GM18498 (cell line): ENCODE results near the gene CEACAM1.
"Not testable (repeated sequence)": the region's sequence is repeated elsewhere in the genome, so short reads cannot be mapped to it uniquely, and the experiment has no call there.

Experiments used
- ATAC-seq: cut with Tn5 transposase; IDR thresholded peaks from one replicate; pipeline ENCODE4 v1.9.1; 2021; ENCODE audit warnings: mild to moderate bottlenecking, moderate library complexity; ENCODE audit not compliant: unreplicated experiment

Gene CEACAM1

GRCh38 chr19:42512743-42513304 is 15.5 kb downstream of the CEACAM1 start:
- ATAC-seq = no peak

- no peak for ATAC-seq
These were observed 16.1 kb downstream of the CEACAM1 start for GRCh38 chr19:42512130-42512636.

DNA sequence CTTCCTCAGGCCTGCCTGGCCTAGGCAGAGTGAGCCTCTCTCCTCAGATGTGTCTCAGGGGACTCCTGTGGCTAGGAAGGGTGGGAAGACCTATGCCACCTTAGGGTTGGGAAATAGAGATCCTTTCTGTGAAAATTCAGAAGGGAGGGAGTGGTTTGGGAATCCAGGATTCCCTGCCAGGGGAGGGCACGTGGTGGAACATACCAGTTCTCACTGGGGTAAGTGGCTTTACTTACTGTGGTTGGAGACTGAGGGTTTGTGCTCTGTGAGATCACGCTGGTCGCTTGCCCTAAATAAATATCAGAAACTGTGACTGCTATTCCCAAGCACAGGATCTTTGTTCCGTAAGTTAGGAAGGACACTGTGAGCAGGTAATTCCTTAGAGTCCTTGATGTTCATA is 16.9 kb downstream of the CEACAM1 start:
- no peak for ATAC-seq

- ATAC-seq = no peak
These were observed 19.3 kb downstream of the CEACAM1 start for GRCh38 chr19:42508892-42509444.

DNA sequence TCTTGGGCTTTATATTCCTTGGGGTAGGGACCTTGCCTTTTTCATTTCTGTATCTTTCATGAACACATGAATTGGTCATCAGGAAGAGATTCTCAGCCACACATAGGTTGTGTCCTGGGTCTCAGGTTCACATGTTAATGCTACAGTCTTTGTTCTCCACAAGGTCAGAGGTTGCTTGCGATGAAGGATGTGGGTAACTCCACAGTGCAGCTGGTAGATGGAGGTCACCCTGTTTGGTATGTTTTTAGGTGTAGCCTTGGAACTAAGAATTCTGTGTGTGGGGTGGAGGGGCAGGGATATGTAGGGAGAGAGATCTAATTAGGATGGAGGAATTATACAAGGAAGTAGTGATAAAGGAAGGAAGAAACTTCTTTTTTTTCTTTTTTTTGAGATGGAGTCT is 23.2 kb downstream of the CEACAM1 start:
- ATAC-seq = no peak

- no peak for ATAC-seq
These were observed 26.5 kb downstream of the CEACAM1 start for GRCh38 chr19:42501733-42502132.

DNA sequence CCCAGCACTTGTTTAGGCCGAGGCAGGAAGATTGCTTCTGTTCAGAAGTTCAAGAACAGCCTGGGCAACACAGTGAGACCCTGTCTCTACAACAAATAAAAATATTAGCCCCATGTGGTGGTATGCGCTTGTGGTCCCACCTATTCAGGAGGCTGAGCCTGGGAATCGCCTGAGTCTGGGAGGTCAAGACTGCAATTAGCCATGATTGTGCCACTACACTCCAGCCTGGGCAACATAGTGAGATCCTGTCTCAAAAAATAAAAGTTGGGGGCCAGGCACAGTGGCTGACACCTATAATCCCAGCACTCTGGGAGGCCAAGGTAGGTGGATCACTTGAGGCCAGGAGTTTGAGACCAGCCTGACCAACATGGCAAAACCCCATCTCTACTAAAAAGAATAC is 27.0 kb downstream of the CEACAM1 start:
- not testable (repeated sequence) for ATAC-seq

- no peak for ATAC-seq
These were observed 30.0 kb downstream of the CEACAM1 start for GRCh38 chr19:42498169-42498757.

GRCh38 chr19:42497492-42498168 is 30.7 kb downstream of the CEACAM1 start:
- peak; percentile 77 for ATAC-seq

- ATAC-seq = no peak
These were observed 31.7 kb downstream of the CEACAM1 start for GRCh38 chr19:42496460-42497133.

GRCh38 chr19:42495663-42496062 is 32.6 kb downstream of the CEACAM1 start:
- ATAC-seq = no peak

DNA sequence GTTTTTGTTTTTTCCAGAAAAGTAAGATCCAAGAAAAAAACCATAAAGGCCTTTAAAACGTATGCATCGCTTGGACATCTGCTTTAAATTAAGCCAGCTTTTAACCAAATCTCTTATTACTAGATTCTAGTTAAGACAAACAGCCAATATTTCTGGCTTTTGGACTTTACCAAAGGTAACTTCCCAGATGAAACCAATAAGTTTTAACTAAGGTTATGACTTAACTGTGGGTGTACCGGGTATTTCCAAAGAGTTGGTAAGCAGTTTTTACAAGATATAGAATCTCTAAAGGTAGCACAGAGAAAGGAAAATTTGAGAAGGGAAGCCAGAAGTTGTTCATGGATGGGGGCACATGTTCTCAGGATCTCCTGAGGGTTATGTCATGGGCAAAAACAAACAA is 34.0 kb downstream of the CEACAM1 start:
- no peak for ATAC-seq

- ATAC-seq = no peak
These were observed 39.3 kb downstream of the CEACAM1 start for GRCh38 chr19:42488783-42489521.

GRCh38 chr19:42487798-42488178 is 40.5 kb downstream of the CEACAM1 start:
- no peak for ATAC-seq

- no peak for ATAC-seq
These were observed 41.1 kb downstream of the CEACAM1 start for GRCh38 chr19:42487032-42487797.

- not testable (repeated sequence) for ATAC-seq
These were observed 43.2 kb downstream of the CEACAM1 start for GRCh38 chr19:42485036-42485435.

DNA sequence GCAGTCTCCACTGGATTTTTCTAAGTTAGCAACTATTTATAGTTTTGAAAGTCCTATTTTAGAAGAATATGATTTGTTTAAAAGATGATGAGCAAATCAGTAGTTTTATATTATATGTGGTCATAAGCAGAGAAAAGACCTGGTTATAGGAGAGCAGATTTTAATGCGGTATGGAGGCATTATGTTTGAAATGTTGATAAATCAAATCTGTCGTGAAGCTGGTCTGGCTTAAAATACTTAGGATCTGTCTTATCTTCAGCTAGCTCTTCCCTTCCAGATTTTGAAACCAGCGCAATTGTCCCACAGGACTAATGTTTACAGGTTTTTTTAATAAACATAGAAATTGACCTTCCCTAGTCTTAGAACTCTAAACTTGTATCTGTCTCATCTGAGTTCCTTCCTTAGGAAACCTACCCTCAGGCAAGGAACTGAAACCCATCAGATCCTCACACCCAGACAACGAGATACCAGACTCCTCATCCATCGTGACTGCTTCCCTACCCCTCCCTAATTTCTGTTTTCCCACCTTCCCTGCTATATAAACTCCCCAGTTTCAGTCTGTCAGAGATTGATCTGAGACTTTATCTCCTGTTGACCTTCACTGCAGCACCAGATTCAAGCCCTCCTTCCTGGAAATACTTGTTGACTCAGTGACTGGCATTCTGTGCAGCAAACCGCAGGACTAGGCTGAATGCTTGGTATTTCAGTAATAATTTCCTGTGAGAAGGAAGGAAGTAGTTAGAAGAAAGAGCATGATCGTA is 47.8 kb downstream of the CEACAM1 start:
- no peak for ATAC-seq

DNA sequence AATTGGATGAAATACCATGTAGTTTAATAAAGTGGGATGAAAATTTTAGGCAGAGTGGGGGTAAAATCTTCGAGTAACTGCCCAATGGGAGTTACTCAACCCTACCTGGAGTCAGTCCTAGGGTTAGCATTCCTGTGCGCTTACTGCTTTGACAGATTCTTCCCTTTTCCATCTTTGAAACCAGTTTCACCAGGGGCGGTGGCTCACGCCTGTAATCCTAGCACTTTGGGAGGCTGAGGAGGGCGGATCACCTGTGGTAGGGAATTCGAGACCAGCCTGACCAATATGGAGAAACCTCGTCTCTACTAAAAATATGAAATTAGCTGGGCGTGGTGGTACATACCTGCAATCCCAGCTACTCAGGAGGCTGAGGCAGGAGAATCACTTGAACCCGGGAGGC is 48.5 kb downstream of the CEACAM1 start:
- ATAC-seq = no peak

DNA sequence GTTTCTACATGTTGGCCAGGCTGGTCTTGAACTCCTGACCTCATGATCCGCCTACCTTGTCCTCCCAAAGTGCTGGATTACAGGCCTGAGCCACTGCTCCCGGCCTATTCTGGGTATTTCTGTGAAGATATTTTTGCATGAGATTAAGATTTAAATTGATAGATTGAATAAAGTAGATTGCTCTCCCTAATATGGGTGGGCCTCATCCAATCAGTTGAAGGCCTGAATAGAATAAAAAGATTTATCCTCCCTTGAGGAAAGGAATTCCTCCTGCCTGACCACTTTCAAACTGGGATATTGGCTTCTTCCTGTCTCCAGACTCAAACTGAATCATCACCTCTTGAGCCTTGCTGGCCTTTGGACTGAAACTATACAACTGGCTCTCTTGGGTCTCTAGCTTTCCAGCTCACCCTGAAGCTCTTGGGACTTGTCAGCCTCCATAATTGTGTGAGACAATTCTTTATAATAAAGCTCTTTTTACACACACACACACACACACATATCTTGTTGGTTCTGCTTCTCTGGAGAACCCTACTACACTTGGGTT is 49.4 kb downstream of the CEACAM1 start:
- ATAC-seq = no peak
